Panc1 (cell line): ENCODE results near the gene YAP1.

Experiments
- POLR2AphosphoS5 ChIP-seq: IDR thresholded peaks from 2 replicates; pipeline ENCODE4 v1.6.1; 2012; ENCODE audit warnings: mild to moderate bottlenecking, low read depth, low read length, moderate library complexity
- TF ChIP-seq, protein P1 (sequence below): fragments of 450-650 bp; IDR thresholded peaks from 2 replicates; pipeline ENCODE4 v1.5.1; 2017; ENCODE audit warnings: mild to moderate bottlenecking

DNA sequence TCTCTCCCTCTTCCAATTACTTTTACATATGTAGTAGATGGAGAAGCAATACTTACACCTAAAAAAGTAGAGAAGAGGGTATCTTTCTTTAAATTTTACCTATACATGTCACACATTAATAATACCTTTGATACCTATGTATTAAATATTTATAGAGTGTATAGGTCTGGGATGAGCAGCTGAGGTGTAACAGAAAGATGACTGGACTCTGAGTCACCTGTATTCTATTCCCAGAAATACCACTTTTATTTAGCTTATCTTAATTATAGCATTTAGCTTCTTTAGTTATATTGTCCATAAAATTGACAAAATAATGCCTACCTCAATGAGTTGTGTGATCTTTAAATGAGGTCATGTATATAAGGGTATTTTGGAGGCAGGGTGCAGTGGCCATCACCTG is 30.6 kb upstream of the YAP1 start:
- TF ChIP-seq, protein P1, sequence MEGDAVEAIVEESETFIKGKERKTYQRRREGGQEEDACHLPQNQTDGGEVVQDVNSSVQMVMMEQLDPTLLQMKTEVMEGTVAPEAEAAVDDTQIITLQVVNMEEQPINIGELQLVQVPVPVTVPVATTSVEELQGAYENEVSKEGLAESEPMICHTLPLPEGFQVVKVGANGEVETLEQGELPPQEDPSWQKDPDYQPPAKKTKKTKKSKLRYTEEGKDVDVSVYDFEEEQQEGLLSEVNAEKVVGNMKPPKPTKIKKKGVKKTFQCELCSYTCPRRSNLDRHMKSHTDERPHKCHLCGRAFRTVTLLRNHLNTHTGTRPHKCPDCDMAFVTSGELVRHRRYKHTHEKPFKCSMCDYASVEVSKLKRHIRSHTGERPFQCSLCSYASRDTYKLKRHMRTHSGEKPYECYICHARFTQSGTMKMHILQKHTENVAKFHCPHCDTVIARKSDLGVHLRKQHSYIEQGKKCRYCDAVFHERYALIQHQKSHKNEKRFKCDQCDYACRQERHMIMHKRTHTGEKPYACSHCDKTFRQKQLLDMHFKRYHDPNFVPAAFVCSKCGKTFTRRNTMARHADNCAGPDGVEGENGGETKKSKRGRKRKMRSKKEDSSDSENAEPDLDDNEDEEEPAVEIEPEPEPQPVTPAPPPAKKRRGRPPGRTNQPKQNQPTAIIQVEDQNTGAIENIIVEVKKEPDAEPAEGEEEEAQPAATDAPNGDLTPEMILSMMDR, result no peak
- TF ChIP-seq POLR2AphosphoS5, result no peak
